Stomach (tissue), 9 donors: Measurements from ENCODE around the gene TMPRSS12. TPM values are rescaled to one million over a fixed set of nuclear protein-coding genes. Genes with fewer than 3 reads are reported as not detected.
"Not testable (repeated sequence)": the region's sequence is repeated elsewhere in the genome, so short reads cannot be mapped to it uniquely, and the experiment has no call there.

Experiments
- DNase-seq, 2 donors: peaks; one replicate each; pipeline versions ENCODE4 v3.0.0 to v3.0.0-alpha.2; 2013 to 2019
- H3K27ac ChIP-seq, 5 donors: fragments of 200-600 bp in 4 of 5; sonication (generic) in 4 of 5; one replicate each; pipeline ENCODE4 v1.5.1; 2013 to 2019; ENCODE audit warnings: mild to moderate bottlenecking in 1 of 5, moderate library complexity in 1 of 5
- H3K27me3 ChIP-seq, 3 donors: fragments of 200-600 bp; sonication (generic); one replicate each; pipeline ENCODE4 v1.5.1; 2017 to 2019; ENCODE audit warnings: mixed run types in 1 of 3
- H3K36me3 ChIP-seq, 4 donors: fragments of 200-600 bp; sonication (generic); 1 replicate in 3 of 4; 2 replicates in 1 of 4; pipeline ENCODE4 v1.5.1; 2016 to 2019
- H3K4me1 ChIP-seq, 4 donors: fragments of 200-600 bp; sonication (generic); one replicate each; pipeline ENCODE4 v1.5.1; 2016 to 2019
- H3K4me3 ChIP-seq, 4 donors: fragments of 200-600 bp; sonication (generic) in 3 of 4; one replicate each; pipeline ENCODE4 v1.5.1; 2016 to 2019; ENCODE audit warnings: mild to moderate bottlenecking in 1 of 4
- H3K9me3 ChIP-seq, 4 donors: fragments of 200-600 bp; sonication (generic); one replicate each; pipeline ENCODE4 v1.5.1; 2016 to 2019
- EP300 ChIP-seq: sonication (generic); formaldehyde crosslinking; IDR thresholded peaks from one replicate; pipeline ENCODE4 v1.6.1; 2017; ENCODE audit warnings: antibody characterized with exemption
- POLR2A ChIP-seq, 4 donors: fragments of 450-650 bp; IDR thresholded peaks; one replicate each; pipeline ENCODE4 v1.6.1; 2016; ENCODE audit warnings: antibody characterized with exemption in 4 of 4, control low read depth in 2 of 4, mild to moderate bottlenecking in 1 of 4, moderate library complexity in 1 of 4
- POLR2AphosphoS5 ChIP-seq, 3 donors: sonication (generic); formaldehyde crosslinking; IDR thresholded peaks; one replicate each; pipeline ENCODE4 v1.6.1; 2016; ENCODE audit warnings: antibody characterized with exemption in 3 of 3
- WGBS, 5 donors: extraction: QIAGEN DNeasy Blood & Tissue Kit in 3 of 5; methylation state at CpG; one replicate each; pipeline versions ENCODE4 v1.1.5 to v1.1.7; 2013 to 2018; 5-methylcytosine and 5-hydroxymethylcytosine counted together
- intact Hi-C: fragments of 100-400 bp; cut with DNase I; formaldehyde crosslinking; loops from one replicate; pipeline ENCODE4 v1.15.1; 2023; ENCODE audit warnings: low total_unique reads
- polyA plus RNA-seq, 3 donors: library from polyadenylated mRNA; stranded (reverse); fragments of 200-250 nt; gene quantifications; one replicate each; pipeline ENCODE4 v1.2.3, GENCODE V29; 2013
- total RNA-seq, 5 donors: library from RNA; depleted of rRNA; stranded (reverse); fragments of >200 nt; gene quantifications; one replicate each; pipeline versions ENCODE4 v1.1.0 to v1.2.3, GENCODE V29; 2014 to 2016
- TF ChIP-seq, protein P1 (sequence below), 7 experiments: fragments of 450-650 bp in 4 of 7; fragments of 200-600 bp in 3 of 7; sonication (generic) in 3 of 7; IDR thresholded peaks; one replicate each; pipeline ENCODE4 v1.5.1; 2016 to 2019; ENCODE audit warnings: antibody characterized with exemption in 7 of 7, control low read depth in 2 of 7, mild to moderate bottlenecking in 1 of 7
- donor health status: healthy with polysubstance abuse.
- donor health status: Bipolar disorder and iron deficiency.
- donor health status: healthy.

Gene TMPRSS12
- total and polyA plus RNA-seq, 8 donors: not detected

DNA sequence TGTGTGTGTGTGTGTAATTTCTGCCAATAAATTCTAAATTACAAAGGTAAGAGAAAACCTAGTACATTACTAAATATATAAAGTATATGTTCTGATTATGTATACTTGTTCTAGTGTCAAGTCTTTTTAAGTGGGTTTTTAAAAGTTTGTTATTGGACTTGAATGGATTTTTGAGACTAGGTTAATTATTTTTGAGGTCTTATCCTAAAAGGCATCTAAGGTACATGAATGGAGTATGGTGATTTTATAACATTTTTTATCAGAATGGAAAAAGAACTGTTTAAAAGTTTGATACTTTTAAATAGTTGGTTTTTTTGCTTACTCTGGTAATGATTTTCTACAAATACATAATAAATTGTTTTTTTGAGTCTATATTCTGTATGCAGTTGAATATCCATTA, 22.5 kb upstream of the TMPRSS12 start:
- Histone ChIP-seq H3K4me3 (no peak overlapping the region), H3K9me3 (no peaks in the 10 kb centered on the region), H3K36me3 (peaks cover 10 to 52% (median 48%) of the 10 kb centered on the region in 4 donors), H3K27ac (no peak overlapping the region), H3K4me1 (peaks cover 0 to 7% (median 3%) of the 10 kb centered on the region in 4 donors), H3K27me3 (no peaks in the 10 kb centered on the region)
- TF ChIP-seq, protein P1, sequence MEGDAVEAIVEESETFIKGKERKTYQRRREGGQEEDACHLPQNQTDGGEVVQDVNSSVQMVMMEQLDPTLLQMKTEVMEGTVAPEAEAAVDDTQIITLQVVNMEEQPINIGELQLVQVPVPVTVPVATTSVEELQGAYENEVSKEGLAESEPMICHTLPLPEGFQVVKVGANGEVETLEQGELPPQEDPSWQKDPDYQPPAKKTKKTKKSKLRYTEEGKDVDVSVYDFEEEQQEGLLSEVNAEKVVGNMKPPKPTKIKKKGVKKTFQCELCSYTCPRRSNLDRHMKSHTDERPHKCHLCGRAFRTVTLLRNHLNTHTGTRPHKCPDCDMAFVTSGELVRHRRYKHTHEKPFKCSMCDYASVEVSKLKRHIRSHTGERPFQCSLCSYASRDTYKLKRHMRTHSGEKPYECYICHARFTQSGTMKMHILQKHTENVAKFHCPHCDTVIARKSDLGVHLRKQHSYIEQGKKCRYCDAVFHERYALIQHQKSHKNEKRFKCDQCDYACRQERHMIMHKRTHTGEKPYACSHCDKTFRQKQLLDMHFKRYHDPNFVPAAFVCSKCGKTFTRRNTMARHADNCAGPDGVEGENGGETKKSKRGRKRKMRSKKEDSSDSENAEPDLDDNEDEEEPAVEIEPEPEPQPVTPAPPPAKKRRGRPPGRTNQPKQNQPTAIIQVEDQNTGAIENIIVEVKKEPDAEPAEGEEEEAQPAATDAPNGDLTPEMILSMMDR (IDR thresholded peaks at IDR 0.05): no peak
- intact Hi-C loops: no loop called here
- no peak for DNase-seq

DNA sequence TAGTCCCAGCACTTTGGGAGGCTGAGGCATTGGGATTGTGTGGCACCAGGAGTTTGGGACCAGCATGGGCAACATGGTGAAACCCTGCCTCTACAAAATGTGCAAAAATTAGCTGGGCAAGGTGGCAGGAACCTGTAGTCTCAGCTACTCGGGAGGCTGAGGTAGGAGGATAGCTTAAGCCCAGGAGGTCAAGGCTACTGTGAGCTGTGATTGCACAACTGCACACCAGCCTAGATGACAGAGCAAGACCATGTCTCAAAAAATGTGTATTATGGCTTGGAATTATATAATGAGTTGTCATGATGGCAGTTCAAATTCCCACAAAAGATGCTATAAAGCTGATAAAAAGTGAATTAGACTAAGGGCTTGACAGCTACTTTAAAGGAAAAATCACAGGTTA, 20.6 kb upstream of the TMPRSS12 start:
- peaks cover 0 to 14% (median 8%) of the 10 kb centered on the region in 4 donors for H3K4me1 ChIP-seq
- whole genome bisulfite sequencing, 5 donors: 93 to 100% (median 96%) methylated on average over 1 of the region's 1 CpG
- H3K27me3 ChIP-seq: no peaks in the 10 kb centered on the region
- no peak overlapping the region for H3K27ac ChIP-seq
- intact Hi-C loops: no loop called here
- no peak overlapping the region for H3K4me3 ChIP-seq
- no peaks in the 10 kb centered on the region for H3K9me3 ChIP-seq
- TF ChIP-seq EP300 (no peak), POLR2A (IDR thresholded peaks at IDR 0.05) (no peak), POLR2AphosphoS5 (IDR thresholded peaks at IDR 0.05) (no peak)
- TF ChIP-seq, protein P1 (IDR thresholded peaks at IDR 0.05): no peak
- DNase-seq: no peak
- H3K36me3 ChIP-seq: peaks cover 0 to 33% (median 29%) of the 10 kb centered on the region in 4 donors

DNA sequence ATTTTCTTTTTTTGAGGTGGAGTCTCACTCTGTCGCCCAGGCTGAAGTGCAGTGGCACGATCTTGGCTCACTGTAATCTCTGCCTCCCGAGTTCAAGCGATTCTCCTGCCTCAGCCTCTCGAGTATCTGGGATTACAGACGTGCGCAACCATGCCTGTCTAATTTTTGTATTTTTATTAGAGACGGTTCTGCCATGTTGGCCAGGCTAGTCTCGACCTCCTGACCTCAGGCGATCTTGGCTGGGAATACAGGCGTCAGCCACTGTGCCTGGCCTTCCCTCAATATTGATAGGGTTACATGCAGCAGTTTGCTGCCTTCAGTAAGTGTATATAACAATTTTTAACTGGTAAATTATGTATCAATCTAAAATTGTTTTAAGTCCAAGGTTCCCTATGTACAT, 19.0 kb upstream of the TMPRSS12 start:
- intact Hi-C loops, H3K4me3 ChIP-seq, H3K27me3 ChIP-seq, DNase-seq, H3K27ac ChIP-seq, H3K9me3 ChIP-seq: not testable (repeated sequence)
- WGBS, 5 donors: 83 to 92% (median 86%) methylated on average over 11 of the region's 11 CpGs
- H3K4me1 ChIP-seq: peaks cover 0 to 14% (median 8%) of the 10 kb centered on the region in 4 donors
- H3K36me3 ChIP-seq: peaks cover 0 to 16% (median 13%) of the 10 kb centered on the region in 4 donors

- intact Hi-C loops: loop anchor here (5.0 kb wide), 1 partner anchor 162 kb away; no protein-coding TSS in a partner anchor
These were observed 17.8 kb upstream of the TMPRSS12 start for GRCh38 chr12:50824914-50825313.

DNA sequence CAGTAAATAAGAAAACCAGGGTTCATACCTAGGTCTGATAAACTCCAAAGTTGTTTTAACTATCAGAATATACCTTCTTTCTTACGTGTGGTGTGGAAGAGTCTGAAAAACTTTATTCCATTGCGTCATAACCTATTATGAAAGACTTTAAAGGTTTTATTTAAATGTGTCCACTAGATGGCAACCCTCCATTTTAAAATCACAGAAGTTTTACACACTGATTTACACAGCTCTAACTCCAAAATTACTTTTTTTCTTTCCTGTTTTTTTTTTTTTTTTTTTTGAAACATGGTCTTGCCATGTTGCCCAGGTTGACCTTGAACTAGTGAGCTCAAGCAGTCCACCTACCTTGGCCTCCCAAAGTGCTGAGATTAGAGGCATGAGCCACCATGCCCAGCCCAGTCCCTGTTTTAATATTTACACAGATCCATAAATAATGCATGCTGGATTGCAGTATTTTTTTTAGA, 17.3 kb upstream of the TMPRSS12 start:
- 0 to 4% (median 0%) methylated on average over 2 of the region's 2 CpGs for WGBS, 5 donors
- Histone ChIP-seq H3K9me3 (no peaks in the 10 kb centered on the region), H3K36me3 (peaks cover 0 to 7% (median 0%) of the 10 kb centered on the region in 4 donors), H3K4me1 (peaks cover 0 to 14% (median 8%) of the 10 kb centered on the region in 4 donors), H3K27me3 (no peaks in the 10 kb centered on the region), H3K27ac (peak overlapping the region in 4 of 5 donors; percentile 26 to 77 (median 46)), H3K4me3 (no peak overlapping the region)
- intact Hi-C loops: loop anchor here (5.0 kb wide), 1 partner anchor 162 kb away; no protein-coding TSS in a partner anchor
- peak in 1 of 2 donors; percentile 87 for DNase-seq
- TF ChIP-seq POLR2AphosphoS5 (IDR thresholded peaks at IDR 0.05) (no peak), POLR2A (IDR thresholded peaks at IDR 0.05) (no peak), EP300 (no peak)
- TF ChIP-seq, protein P1 (IDR thresholded peaks at IDR 0.05): peak in 4 of 7 experiments; percentile 32 to 65 (median 55)

More at GRCh38 chr12:50824914-50825313, 17.8 kb upstream of the TMPRSS12 start:
- H3K4me3 ChIP-seq: no peak overlapping the region
- peak overlapping the region; percentile 26 to 77 (median 48) for H3K27ac ChIP-seq
- WGBS, 5 donors: 18 to 35% (median 23%) methylated on average over 4 of the region's 4 CpGs
- TF ChIP-seq POLR2AphosphoS5 (IDR thresholded peaks at IDR 0.05): no peak
- no peak for TF ChIP-seq POLR2A (IDR thresholded peaks at IDR 0.05)
- TF ChIP-seq, protein P1 (IDR thresholded peaks at IDR 0.05): no peak
- TF ChIP-seq EP300: no peak
- H3K36me3 ChIP-seq: peaks cover 0 to 7% (median 2%) of the 10 kb centered on the region in 4 donors
- H3K27me3 ChIP-seq: no peaks in the 10 kb centered on the region
- no peak for DNase-seq
- peaks cover 0 to 14% (median 8%) of the 10 kb centered on the region in 4 donors for H3K4me1 ChIP-seq
- H3K9me3 ChIP-seq: no peaks in the 10 kb centered on the region
